Endometrial microvascular endothelial cells (primary cell): ENCODE measurements around the gene SARS1. TPM values are rescaled to one million over a fixed set of nuclear protein-coding genes. Genes with fewer than 3 reads are reported as not detected.
"Not testable (repeated sequence)": the region's sequence is repeated elsewhere in the genome, so short reads cannot be mapped to it uniquely, and the experiment has no call there.

ENCODE experiments used
- in situ Hi-C: cut with HindIII; loops from 2 replicates; pipeline ENCODE4 v1.10.0; 2017; ENCODE audit warnings: low sequenced_read_pairs, low pct_unique_long_range_greater_than_20kb; ENCODE audit errors: inconsistent ontology term
- total RNA-seq: library from RNA; depleted of rRNA; stranded (reverse); fragments of >200 nt; gene quantifications from one replicate; pipeline ENCODE4 v1.2.3, GENCODE V29; 2015; ENCODE audit errors: inconsistent ontology term

SARS1 gene
- total RNA-seq, 1 donor from 2014 or later: 263 TPM

GRCh38 chr1:109216662-109217061 is 2.9 kb downstream of the SARS1 start:
- in situ Hi-C loops: no loop called here

GRCh38 chr1:109218516-109218915 is 4.8 kb downstream of the SARS1 start:
- in situ Hi-C loops: no loop called here

GRCh38 chr1:109221201-109221600 is 7.5 kb downstream of the SARS1 start:
- in situ Hi-C loops: not testable (repeated sequence)

- in situ Hi-C loops: no loop called here
Observed at GRCh38 chr1:109225308-109225707, 11.6 kb downstream of the SARS1 start.

- in situ Hi-C loops: no loop called here
Observed at GRCh38 chr1:109225711-109226445, 12.2 kb downstream of the SARS1 start.

GRCh38 chr1:109228167-109228566 is 14.4 kb downstream of the SARS1 start:
- in situ Hi-C loops: no loop called here

- in situ Hi-C loops: no loop called here
Observed at GRCh38 chr1:109229531-109230127, 15.9 kb downstream of the SARS1 start.

GRCh38 chr1:109231066-109231465 is 17.3 kb downstream of the SARS1 start:
- in situ Hi-C loops: no loop called here

GRCh38 chr1:109235137-109235536 is 21.4 kb downstream of the SARS1 start:
- in situ Hi-C loops: no loop called here

GRCh38 chr1:109237512-109237911 is 23.8 kb downstream of the SARS1 start:
- in situ Hi-C loops: no loop called here

GRCh38 chr1:109238382-109238781 is 24.7 kb downstream of the SARS1 start:
- in situ Hi-C loops: no loop called here

GRCh38 chr1:109239047-109239408 is 25.3 kb downstream of the SARS1 start:
- in situ Hi-C loops: no loop called here

- in situ Hi-C loops: no loop called here
Observed at GRCh38 chr1:109239409-109240068, 25.8 kb downstream of the SARS1 start.

- in situ Hi-C loops: no loop called here
Observed at GRCh38 chr1:109240158-109241152, 26.7 kb downstream of the SARS1 start.

- in situ Hi-C loops: no loop called here
Observed at GRCh38 chr1:109241344-109241743, 27.6 kb downstream of the SARS1 start.

GRCh38 chr1:109241841-109242345 is 28.2 kb downstream of the SARS1 start:
- in situ Hi-C loops: no loop called here

GRCh38 chr1:109242387-109242786 is 28.7 kb downstream of the SARS1 start:
- in situ Hi-C loops: no loop called here

- in situ Hi-C loops: no loop called here
Observed at GRCh38 chr1:109243221-109243620, 29.5 kb downstream of the SARS1 start.
